D721Med (cell line): Measurements from ENCODE around the gene UBN1.

Source experiments
- DNase-seq: peaks from one replicate; pipeline ENCODE4 v3.0.0; 2011; ENCODE audit warnings: low spot score; ENCODE audit not compliant: insufficient read length
- FAIRE-seq: peaks from 2 replicates; lab custom pipeline; 2011; peaks lifted over from hg19 to GRCh38; lab: Jason Lieb, UNC
- TF ChIP-seq, protein P1 (sequence below): IDR thresholded peaks from 2 replicates; pipeline ENCODE4 v1.5.1; 2012; ENCODE audit warnings: mild to moderate bottlenecking, control low read depth; ENCODE audit not compliant: insufficient read depth; ENCODE audit errors: missing control alignments

UBN1 gene

DNA sequence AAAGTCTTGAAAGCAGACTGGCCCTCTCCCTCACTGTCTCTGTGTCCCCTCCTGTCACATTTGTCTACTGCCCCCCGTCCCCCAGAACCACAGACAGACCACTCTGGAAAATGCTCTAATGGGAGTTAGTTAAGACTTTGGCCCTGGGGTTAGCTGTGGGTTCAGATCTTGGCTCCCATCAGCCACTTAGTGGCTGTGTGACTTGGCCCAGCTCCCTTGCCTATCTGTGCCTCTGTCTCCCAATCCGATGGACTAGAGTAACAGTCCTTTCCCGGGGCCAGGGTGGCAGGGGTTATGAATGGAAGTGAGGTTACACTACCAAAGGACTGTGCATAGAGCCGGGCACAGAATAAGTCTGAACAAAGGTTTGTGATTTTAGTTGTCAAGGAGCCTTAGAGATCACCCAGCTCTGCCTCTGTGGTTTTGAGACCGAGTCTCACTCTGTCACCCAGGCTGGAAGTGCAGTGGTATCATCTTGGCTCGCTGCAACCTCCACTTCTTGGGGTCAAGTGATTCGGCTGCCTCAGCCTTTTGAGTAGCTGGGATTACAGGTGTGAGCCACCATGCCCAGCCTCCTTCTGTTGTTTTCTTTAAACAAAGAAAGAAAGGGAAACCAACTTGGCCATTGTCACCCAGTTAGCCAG is 66.0 kb downstream of the UBN1 start:
- no peak for DNase-seq
- TF ChIP-seq, protein P1, sequence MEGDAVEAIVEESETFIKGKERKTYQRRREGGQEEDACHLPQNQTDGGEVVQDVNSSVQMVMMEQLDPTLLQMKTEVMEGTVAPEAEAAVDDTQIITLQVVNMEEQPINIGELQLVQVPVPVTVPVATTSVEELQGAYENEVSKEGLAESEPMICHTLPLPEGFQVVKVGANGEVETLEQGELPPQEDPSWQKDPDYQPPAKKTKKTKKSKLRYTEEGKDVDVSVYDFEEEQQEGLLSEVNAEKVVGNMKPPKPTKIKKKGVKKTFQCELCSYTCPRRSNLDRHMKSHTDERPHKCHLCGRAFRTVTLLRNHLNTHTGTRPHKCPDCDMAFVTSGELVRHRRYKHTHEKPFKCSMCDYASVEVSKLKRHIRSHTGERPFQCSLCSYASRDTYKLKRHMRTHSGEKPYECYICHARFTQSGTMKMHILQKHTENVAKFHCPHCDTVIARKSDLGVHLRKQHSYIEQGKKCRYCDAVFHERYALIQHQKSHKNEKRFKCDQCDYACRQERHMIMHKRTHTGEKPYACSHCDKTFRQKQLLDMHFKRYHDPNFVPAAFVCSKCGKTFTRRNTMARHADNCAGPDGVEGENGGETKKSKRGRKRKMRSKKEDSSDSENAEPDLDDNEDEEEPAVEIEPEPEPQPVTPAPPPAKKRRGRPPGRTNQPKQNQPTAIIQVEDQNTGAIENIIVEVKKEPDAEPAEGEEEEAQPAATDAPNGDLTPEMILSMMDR = no peak
- FAIRE-seq = no peak

- TF ChIP-seq, protein P1 = no peak
- DNase-seq = no peak
Observed at GRCh38 chr16:4913774-4914525, 66.7 kb downstream of the UBN1 start.

DNA sequence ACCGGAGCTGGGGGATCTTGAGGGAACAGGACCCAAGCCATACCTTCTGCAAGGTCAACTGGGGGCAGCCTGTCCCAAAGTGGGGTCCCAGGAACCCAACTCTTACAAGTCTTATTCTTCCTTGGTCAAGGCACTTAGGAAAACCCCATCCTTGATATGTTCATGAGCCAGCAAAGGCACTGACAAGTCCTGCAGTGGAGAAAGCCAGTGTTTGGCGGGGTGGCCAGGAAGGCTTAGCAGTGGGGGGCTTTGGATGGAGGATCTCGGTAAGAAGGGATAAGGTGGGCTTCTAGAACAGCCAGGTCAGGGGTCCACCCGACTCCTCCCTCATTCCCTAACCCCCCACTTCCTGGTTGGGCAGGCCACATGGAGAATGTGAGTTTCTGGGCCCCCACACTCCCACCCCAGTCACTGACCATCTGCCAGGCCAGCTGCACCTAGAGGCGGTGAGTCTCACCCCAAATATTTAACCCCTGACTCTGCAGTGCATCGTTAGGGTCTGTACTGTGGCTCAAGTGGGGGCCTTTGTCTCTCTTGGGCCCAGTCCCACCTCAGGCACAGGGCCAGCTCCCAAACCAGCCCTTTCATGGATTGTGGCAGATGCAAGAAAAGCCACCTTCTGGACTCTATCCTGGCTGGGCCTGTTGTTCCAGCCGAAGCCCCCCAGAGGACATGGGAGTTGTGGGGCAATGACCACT is 67.4 kb downstream of the UBN1 start:
- DNase-seq (no peak), FAIRE-seq (no peak)
- TF ChIP-seq, protein P1 = no peak

More at GRCh38 chr16:4913774-4914525, 66.7 kb downstream of the UBN1 start:
- no peak for FAIRE-seq

- TF ChIP-seq, protein P1 = no peak
- no peak for FAIRE-seq
- no peak for DNase-seq
Observed at GRCh38 chr16:4915226-4915761, 68.0 kb downstream of the UBN1 start.

DNA sequence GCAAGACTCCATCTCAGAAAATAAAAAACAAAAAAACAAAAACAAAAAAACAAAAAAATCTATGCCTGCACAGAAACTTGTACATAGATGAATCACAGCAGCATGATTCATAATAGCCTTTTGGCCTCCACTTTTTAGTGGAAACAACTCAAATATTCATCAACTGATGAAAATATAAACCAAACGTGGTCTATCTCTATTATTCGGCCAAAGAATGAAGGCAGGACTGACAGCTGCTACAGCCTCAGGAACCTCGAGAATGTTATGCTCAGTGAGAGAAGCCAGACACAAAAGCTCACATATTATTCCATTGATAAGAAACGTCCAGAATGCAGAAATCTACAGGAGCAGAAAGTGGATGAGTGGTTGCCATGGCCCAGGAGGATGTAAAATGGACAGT is 69.8 kb downstream of the UBN1 start:
- FAIRE-seq (no peak), DNase-seq (no peak)
- TF ChIP-seq, protein P1 = no peak

DNA sequence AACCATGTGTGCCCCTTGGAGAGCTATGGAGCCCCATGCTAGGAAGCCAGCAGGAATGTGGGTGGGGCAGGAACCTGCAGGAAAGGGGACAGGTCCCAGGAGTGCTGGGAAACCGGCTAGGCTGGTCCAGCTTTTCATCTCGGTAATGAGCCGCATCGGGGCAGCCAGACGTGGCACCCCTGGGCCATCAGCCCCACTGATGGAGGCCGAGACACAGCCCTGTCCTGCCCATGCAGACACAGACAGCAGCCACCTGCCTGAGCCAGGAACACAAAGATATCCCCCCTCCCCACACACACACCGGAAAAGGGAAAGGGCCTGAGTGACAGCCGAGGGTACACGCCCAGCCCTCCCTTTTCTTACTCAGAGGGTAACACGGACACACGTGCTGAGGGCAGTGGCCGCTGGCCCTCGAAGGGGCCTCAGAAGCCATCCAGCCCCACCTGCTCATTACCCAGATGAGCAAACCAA is 71.5 kb downstream of the UBN1 start:
- TF ChIP-seq, protein P1 = no peak
- FAIRE-seq (no peak), DNase-seq (no peak)
